HEK293T (cell line): ENCODE data around the gene DRD2.

ENCODE experiments used
- ARNT ChIP-seq: fragments of 450-650 bp; IDR thresholded peaks from 2 replicates; pipeline ENCODE4 v1.6.1; 2017; ENCODE audit warnings: mild to moderate bottlenecking
- BHLHE40 ChIP-seq: fragments of 450-650 bp; IDR thresholded peaks from 2 replicates; pipeline ENCODE4 v1.6.1; 2016; ENCODE audit warnings: mild to moderate bottlenecking, moderate library complexity, borderline replicate concordance
- CTBP1 ChIP-seq: fragments of 450-650 bp; IDR thresholded peaks from 2 replicates; pipeline ENCODE4 v1.6.1; 2016; ENCODE audit warnings: borderline replicate concordance
- ELF4 ChIP-seq: fragments of 450-650 bp; IDR thresholded peaks from 2 replicates; pipeline ENCODE4 v1.6.1; 2017; ENCODE audit warnings: antibody characterized with exemption
- FOXA1 ChIP-seq: fragments of 450-650 bp; IDR thresholded peaks from 2 replicates; pipeline ENCODE4 v1.6.1; 2016; ENCODE audit warnings: mild to moderate bottlenecking
- FOXM1 ChIP-seq: fragments of 450-650 bp; IDR thresholded peaks from 2 replicates; pipeline ENCODE4 v1.6.1; 2017; ENCODE audit warnings: mild to moderate bottlenecking, borderline replicate concordance
- HDGF ChIP-seq: fragments of 450-650 bp; IDR thresholded peaks from 2 replicates; pipeline ENCODE4 v1.6.1; 2017; ENCODE audit warnings: antibody characterized with exemption, borderline replicate concordance
- NFRKB ChIP-seq: fragments of 450-650 bp; IDR thresholded peaks from 2 replicates; pipeline ENCODE4 v1.6.1; 2016; ENCODE audit warnings: mild to moderate bottlenecking, moderate library complexity
- SP1 ChIP-seq: fragments of 450-650 bp; IDR thresholded peaks from 2 replicates; pipeline ENCODE4 v1.6.1; 2017
- SUZ12 ChIP-seq: fragments of 450-650 bp; IDR thresholded peaks from 2 replicates; pipeline ENCODE4 v1.6.1; 2016; ENCODE audit warnings: mild to moderate bottlenecking
- TARDBP ChIP-seq: fragments of 450-650 bp; IDR thresholded peaks from 2 replicates; pipeline ENCODE4 v1.6.1; 2016
- ZNF384 ChIP-seq: fragments of 450-650 bp; IDR thresholded peaks from 2 replicates; pipeline ENCODE4 v1.6.1; 2016
- TF ChIP-seq, protein P1 (sequence below): fragments of 450-650 bp; IDR thresholded peaks from 2 replicates; pipeline ENCODE4 v1.6.1; 2016

DNA sequence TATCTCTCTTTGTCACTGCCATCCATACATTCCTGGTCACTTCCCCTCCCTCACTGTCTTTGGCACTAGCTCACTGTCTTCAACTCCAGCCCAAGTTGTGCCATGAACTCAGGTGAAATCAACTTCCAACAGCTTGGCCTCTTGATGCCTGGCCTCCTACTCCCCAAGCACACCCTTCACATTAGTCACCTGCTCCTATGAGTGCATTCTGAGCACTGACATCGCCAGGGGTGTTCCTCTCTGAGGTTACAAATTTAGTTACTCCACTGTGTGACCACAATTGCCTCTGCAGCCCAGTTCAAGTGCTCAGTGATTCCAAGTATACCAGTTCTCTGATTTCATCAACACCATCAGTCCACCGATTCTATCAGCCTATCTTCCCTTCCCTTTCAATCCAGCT, 10.8 kb downstream of the DRD2 start:
- TF ChIP-seq SP1 (no peak), FOXM1 (no peak), HDGF (no peak), BHLHE40 (no peak), TARDBP (no peak), ELF4 (no peak), SUZ12 (no peak), ZNF384 (no peak), NFRKB (no peak), FOXA1 (no peak), CTBP1 (no peak), ARNT (no peak)
- TF ChIP-seq, protein P1, sequence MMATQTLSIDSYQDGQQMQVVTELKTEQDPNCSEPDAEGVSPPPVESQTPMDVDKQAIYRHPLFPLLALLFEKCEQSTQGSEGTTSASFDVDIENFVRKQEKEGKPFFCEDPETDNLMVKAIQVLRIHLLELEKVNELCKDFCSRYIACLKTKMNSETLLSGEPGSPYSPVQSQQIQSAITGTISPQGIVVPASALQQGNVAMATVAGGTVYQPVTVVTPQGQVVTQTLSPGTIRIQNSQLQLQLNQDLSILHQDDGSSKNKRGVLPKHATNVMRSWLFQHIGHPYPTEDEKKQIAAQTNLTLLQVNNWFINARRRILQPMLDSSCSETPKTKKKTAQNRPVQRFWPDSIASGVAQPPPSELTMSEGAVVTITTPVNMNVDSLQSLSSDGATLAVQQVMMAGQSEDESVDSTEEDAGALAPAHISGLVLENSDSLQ = no peak
